HFF-Myc (cell line): ENCODE measurements around the gene DENND1A.
"Not testable (repeated sequence)": the region's sequence is repeated elsewhere in the genome, so short reads cannot be mapped to it uniquely, and the experiment has no call there.

Experiments used
- DNase-seq: peaks from one replicate; pipeline ENCODE4 v3.0.0-alpha.2; 2011; ENCODE audit warnings: low read depth; ENCODE audit errors: extremely low read depth
- H3K4me3 ChIP-seq: replicated peaks from 2 replicates; pipeline ENCODE4 v1.5.1; 2011; ENCODE audit warnings: low read depth, mild to moderate bottlenecking, control low read depth, low read length
- TF ChIP-seq, protein P1 (sequence below): IDR thresholded peaks from 2 replicates; pipeline ENCODE4 v1.5.1; 2012; ENCODE audit warnings: mild to moderate bottlenecking, low read depth, low read length, control low read depth; ENCODE audit errors: missing control alignments

Gene DENND1A

GRCh38 chr9:123335193-123335985, 594.5 kb downstream of the DENND1A start:
- DNase-seq: peak; percentile 24

GRCh38 chr9:123334639-123335038, 595.3 kb downstream of the DENND1A start:
- TF ChIP-seq, protein P1, sequence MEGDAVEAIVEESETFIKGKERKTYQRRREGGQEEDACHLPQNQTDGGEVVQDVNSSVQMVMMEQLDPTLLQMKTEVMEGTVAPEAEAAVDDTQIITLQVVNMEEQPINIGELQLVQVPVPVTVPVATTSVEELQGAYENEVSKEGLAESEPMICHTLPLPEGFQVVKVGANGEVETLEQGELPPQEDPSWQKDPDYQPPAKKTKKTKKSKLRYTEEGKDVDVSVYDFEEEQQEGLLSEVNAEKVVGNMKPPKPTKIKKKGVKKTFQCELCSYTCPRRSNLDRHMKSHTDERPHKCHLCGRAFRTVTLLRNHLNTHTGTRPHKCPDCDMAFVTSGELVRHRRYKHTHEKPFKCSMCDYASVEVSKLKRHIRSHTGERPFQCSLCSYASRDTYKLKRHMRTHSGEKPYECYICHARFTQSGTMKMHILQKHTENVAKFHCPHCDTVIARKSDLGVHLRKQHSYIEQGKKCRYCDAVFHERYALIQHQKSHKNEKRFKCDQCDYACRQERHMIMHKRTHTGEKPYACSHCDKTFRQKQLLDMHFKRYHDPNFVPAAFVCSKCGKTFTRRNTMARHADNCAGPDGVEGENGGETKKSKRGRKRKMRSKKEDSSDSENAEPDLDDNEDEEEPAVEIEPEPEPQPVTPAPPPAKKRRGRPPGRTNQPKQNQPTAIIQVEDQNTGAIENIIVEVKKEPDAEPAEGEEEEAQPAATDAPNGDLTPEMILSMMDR: no peak
- no peak for DNase-seq
- H3K4me3 ChIP-seq: no peak overlapping the region

More at GRCh38 chr9:123335193-123335985, 594.5 kb downstream of the DENND1A start:
- no peak overlapping the region for H3K4me3 ChIP-seq
- TF ChIP-seq, protein P1: no peak

DNA sequence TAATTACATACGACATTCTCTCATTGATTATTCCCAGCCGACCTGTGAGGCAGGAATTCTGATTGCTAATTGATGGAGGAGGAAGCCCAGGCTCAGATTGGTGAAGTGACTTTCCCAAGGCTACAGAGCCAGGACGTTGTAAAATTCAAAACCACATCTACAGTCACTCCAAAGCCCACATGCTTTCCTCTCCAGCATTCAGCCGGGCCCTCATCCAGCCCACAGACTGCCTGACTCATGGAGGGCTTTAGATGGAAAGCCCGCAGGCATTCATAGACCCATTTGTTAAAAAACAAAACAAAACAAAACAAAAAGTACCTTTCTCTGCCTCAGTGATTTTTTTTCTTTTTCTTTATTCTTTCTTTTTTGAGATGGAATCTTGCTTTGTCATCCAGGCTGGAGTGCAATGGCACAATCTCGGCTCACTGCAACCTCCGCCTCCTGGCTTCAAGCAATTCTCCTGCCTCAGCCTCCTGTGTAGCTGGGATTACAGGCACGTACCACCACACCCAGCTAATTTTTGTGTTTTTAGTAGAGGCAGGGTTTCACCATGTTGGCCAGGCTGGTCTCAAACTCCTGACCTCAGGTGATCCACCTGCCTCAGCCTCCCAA, 596.8 kb downstream of the DENND1A start:
- not testable (repeated sequence) for H3K4me3 ChIP-seq, DNase-seq

- no peak overlapping the region for H3K4me3 ChIP-seq
- TF ChIP-seq, protein P1: no peak
- DNase-seq: no peak
Observed at GRCh38 chr9:123331346-123332060, 598.4 kb downstream of the DENND1A start.
